Brain microvascular endothelial cell (primary cell): ENCODE results near the gene GAREM1.

Source experiments
- DNase-seq: peaks from one replicate; pipeline ENCODE4 v3.0.0-alpha.2; 2020
- H3K27ac ChIP-seq: fragments of 250-450 bp; sonication (Bioruptor Pico); 2 replicates; pipeline ENCODE4 v1.5.1; 2020; ENCODE audit warnings: mild to moderate bottlenecking, moderate library complexity
- H3K27me3 ChIP-seq: fragments of 250-450 bp; sonication (Bioruptor Pico); replicated peaks from 2 replicates; pipeline ENCODE4 v1.5.1; 2020; ENCODE audit warnings: mild to moderate bottlenecking
- H3K36me3 ChIP-seq: fragments of 250-450 bp; sonication (Bioruptor Pico); replicated peaks from 2 replicates; pipeline ENCODE4 v1.5.1; 2020; ENCODE audit warnings: mild to moderate bottlenecking
- H3K4me3 ChIP-seq: 2 replicates; pipeline ENCODE4 v1.5.1; 2011; ENCODE audit warnings: low read depth, mild to moderate bottlenecking, control low read depth, low read length, moderate library complexity
- CTCF ChIP-seq: IDR thresholded peaks from 2 replicates; pipeline ENCODE4 v1.5.1; 2011; ENCODE audit warnings: low read depth, mild to moderate bottlenecking, moderate library complexity, low read length, control low read depth, inconsistent platforms; ENCODE audit errors: missing control alignments
- in situ Hi-C: cut with HindIII; loops from 2 replicates; pipeline ENCODE4 v1.10.0; 2017; ENCODE audit warnings: low sequenced_read_pairs, low pct_ligation_motif_present

Gene GAREM1

GRCh38 chr18:32391126-32391525 lies 79.6 kb downstream of the GAREM1 start:
- in situ Hi-C loops, result loop anchor here (25.0 kb wide), 1 partner anchor 104 kb away; no protein-coding TSS in a partner anchor
- TF ChIP-seq CTCF, result no peak
- no peak for DNase-seq

GRCh38 chr18:32389858-32390257 lies 80.8 kb downstream of the GAREM1 start:
- Histone ChIP-seq H3K4me3 (no peak overlapping the region), H3K36me3 (no peaks in the 10 kb centered on the region), H3K27ac (no peak overlapping the region), H3K27me3 (no peaks in the 10 kb centered on the region)
- in situ Hi-C loops, result loop anchor here (25.0 kb wide), 1 partner anchor 103 kb away; no protein-coding TSS in a partner anchor
- no peak for DNase-seq
- no peak for TF ChIP-seq CTCF

More at GRCh38 chr18:32391126-32391525, 79.6 kb downstream of the GAREM1 start:
- Histone ChIP-seq H3K4me3 (no peak overlapping the region), H3K27me3 (no peaks in the 10 kb centered on the region), H3K27ac (no peak overlapping the region), H3K36me3 (no peaks in the 10 kb centered on the region)

GRCh38 chr18:32389191-32389590 lies 81.5 kb downstream of the GAREM1 start:
- TF ChIP-seq CTCF, result no peak
- no peak overlapping the region for H3K4me3 ChIP-seq
- in situ Hi-C loops, result loop anchor here (25.0 kb wide), 1 partner anchor 102 kb away; no protein-coding TSS in a partner anchor
- H3K27me3 ChIP-seq, result no peaks in the 10 kb centered on the region
- no peak overlapping the region for H3K27ac ChIP-seq
- no peak for DNase-seq
- H3K36me3 ChIP-seq, result no peaks in the 10 kb centered on the region

GRCh38 chr18:32386471-32386870 lies 84.2 kb downstream of the GAREM1 start:
- DNase-seq, result no peak
- in situ Hi-C loops, result loop anchor here (25.0 kb wide), 1 partner anchor 99 kb away; no protein-coding TSS in a partner anchor
- Histone ChIP-seq H3K27ac (no peak overlapping the region), H3K36me3 (no peaks in the 10 kb centered on the region), H3K4me3 (no peak overlapping the region), H3K27me3 (no peaks in the 10 kb centered on the region)
- TF ChIP-seq CTCF, result no peak

- Histone ChIP-seq H3K4me3 (no peak overlapping the region), H3K36me3 (no peaks in the 10 kb centered on the region), H3K27ac (peak overlapping the region; percentile 88), H3K27me3 (no peaks in the 10 kb centered on the region)
- peak; percentile 96 for DNase-seq
- in situ Hi-C loops, result loop anchor here (25.0 kb wide), 1 partner anchor 96 kb away; no protein-coding TSS in a partner anchor
- TF ChIP-seq CTCF, result no peak
Measured at GRCh38 chr18:32383050-32383819, 87.4 kb downstream of the GAREM1 start.
